Bronchial epithelial cell (primary cell): ENCODE results near the gene RNASE8. TPM values are rescaled to one million over a fixed set of nuclear protein-coding genes. Genes with fewer than 3 reads are reported as not detected.

Experiments
- DNase-seq: peaks from one replicate; pipeline ENCODE4 v3.0.0-alpha.2; 2010; ENCODE audit warnings: low read depth
- FAIRE-seq: peaks from 2 replicates; lab custom pipeline; 2011; peaks lifted over from hg19 to GRCh38; lab: Jason Lieb, UNC
- H3K27me3 ChIP-seq: 2 replicates; pipeline ENCODE4 v1.5.1; 2011; ENCODE audit warnings: low read length; ENCODE audit not compliant: control insufficient read depth, insufficient read depth
- H3K36me3 ChIP-seq: 2 replicates; pipeline ENCODE4 v1.5.1; 2011; ENCODE audit warnings: low read length; ENCODE audit not compliant: control insufficient read depth, insufficient read depth
- H3K4me3 ChIP-seq: 2 replicates; pipeline ENCODE4 v1.5.1; 2011; ENCODE audit warnings: mild to moderate bottlenecking, low read depth, low read length, control low read depth
- total RNA-seq: library from RNA; depleted of rRNA; stranded (reverse); fragments of >200 nt; gene quantifications from 2 replicates; pipeline ENCODE4 v1.2.1, GENCODE V29; 2014
- TF ChIP-seq, protein P1 (sequence below): IDR thresholded peaks from 2 replicates; pipeline ENCODE4 v1.5.1; 2011; ENCODE audit warnings: mild to moderate bottlenecking, moderate library complexity, low read length, control low read depth, inconsistent platforms; ENCODE audit not compliant: insufficient read depth, severe bottlenecking

The RNASE8 gene
- total RNA-seq, 1 donor from 2014 or later = not detected

DNA sequence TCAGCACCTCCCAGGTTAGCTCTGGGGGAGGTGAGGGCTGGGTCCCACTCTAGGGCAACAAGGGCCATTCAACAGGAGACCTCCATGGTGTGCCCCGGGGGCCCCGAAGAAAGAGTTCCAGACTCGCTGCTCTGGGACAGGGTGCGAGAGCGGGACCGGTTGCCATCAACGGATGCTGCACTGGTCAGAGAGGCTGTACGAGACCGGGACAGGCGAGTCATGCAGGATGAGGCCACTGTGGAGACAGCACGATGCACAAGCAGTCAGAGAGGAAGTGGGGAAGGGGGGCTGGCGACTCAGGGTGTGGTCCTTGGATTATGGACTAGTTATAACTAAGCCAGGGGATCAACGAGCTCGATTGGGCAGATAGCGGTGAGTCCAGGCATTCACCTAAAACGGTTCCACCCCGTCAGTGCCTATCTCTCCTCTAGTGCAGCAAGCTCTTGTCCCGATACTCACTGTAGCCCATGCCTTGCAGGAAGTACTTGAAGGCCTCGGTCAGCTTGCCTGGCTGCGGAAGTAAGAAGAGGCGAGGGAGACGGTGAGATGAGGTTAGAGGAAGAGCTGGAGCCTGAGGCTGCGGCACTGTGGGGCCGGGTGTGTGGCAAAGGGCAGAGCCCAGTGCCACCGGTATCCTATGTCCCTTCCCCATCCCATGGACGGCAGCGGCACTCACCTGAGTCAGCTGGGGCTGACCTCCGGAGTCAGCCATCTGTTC, 39.9 kb upstream of the RNASE8 start:
- DNase-seq (no peak), FAIRE-seq (no peak)
- TF ChIP-seq, protein P1, sequence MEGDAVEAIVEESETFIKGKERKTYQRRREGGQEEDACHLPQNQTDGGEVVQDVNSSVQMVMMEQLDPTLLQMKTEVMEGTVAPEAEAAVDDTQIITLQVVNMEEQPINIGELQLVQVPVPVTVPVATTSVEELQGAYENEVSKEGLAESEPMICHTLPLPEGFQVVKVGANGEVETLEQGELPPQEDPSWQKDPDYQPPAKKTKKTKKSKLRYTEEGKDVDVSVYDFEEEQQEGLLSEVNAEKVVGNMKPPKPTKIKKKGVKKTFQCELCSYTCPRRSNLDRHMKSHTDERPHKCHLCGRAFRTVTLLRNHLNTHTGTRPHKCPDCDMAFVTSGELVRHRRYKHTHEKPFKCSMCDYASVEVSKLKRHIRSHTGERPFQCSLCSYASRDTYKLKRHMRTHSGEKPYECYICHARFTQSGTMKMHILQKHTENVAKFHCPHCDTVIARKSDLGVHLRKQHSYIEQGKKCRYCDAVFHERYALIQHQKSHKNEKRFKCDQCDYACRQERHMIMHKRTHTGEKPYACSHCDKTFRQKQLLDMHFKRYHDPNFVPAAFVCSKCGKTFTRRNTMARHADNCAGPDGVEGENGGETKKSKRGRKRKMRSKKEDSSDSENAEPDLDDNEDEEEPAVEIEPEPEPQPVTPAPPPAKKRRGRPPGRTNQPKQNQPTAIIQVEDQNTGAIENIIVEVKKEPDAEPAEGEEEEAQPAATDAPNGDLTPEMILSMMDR = no peak
- Histone ChIP-seq H3K27me3 (peaks cover 1% of the 10 kb centered on the region), H3K36me3 (no peaks in the 10 kb centered on the region), H3K4me3 (no peak overlapping the region)

DNA sequence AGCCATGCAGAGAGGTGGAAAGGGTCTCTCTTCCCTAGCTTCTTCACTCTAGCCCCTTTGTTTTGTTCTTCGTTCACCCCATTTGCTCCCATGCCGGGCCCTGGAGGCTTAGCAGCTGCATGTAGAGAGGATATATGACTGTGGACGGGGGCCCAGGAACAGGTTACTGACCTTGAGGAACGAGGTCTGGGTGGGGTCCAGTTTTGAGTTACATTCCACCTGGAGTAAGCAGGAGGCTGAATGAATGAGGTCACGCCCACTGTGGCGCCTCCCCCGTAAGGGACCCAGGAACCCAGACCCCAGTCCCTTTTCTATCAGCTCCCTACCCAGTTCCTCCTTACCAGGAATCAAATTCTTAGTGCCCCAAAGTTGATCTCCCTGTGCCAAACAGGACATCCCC, 39.3 kb upstream of the RNASE8 start:
- Histone ChIP-seq H3K27me3 (peaks cover 7% of the 10 kb centered on the region), H3K4me3 (no peak overlapping the region), H3K36me3 (no peaks in the 10 kb centered on the region)
- DNase-seq (no peak), FAIRE-seq (no peak)
- TF ChIP-seq, protein P1 = no peak

DNA sequence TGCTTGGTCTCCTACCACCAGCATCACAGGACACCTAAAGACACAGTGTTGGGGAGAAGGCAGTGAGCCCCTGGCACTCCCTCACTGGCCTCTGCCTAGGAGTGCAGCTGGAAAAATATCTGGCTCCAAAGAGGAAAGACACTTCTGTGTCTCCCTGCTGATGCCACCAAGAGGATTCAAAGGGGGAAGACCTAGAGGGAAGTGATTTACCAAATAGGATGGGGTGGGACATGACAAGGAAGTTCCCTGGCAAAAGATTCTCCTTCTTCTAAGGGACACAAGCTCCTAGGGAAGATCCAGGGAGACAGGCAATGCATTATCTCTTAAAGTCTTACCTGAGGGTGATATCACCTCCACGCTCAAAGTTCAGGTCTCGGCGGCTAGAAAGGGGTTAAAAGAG, 38.8 kb upstream of the RNASE8 start:
- H3K4me3 ChIP-seq = no peak overlapping the region
- TF ChIP-seq, protein P1 = no peak
- no peaks in the 10 kb centered on the region for H3K36me3 ChIP-seq
- DNase-seq (no peak), FAIRE-seq (no peak)
- H3K27me3 ChIP-seq = peaks cover 11% of the 10 kb centered on the region

DNA sequence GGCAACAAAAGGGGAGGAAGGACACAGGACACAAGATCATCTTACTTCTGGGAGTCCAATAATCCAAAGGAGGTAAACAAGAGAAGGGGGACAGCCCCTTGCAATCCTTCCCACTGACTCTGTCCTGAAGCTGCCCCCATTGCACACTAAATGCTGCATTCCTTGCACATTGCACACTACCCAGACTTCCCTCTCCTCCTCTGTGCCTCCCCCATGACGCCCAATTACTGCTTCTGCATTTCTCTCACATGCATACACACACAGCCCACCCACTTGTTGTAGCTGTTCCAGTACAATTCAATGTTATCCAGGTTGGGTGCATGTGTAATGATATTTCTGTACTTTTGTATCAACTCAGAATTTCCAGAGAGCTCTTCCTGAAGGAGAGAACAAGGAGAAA, 38.3 kb upstream of the RNASE8 start:
- DNase-seq (no peak), FAIRE-seq (no peak)
- H3K27me3 ChIP-seq = peaks cover 17% of the 10 kb centered on the region
- no peak overlapping the region for H3K4me3 ChIP-seq
- TF ChIP-seq, protein P1 = no peak
- no peaks in the 10 kb centered on the region for H3K36me3 ChIP-seq

DNA sequence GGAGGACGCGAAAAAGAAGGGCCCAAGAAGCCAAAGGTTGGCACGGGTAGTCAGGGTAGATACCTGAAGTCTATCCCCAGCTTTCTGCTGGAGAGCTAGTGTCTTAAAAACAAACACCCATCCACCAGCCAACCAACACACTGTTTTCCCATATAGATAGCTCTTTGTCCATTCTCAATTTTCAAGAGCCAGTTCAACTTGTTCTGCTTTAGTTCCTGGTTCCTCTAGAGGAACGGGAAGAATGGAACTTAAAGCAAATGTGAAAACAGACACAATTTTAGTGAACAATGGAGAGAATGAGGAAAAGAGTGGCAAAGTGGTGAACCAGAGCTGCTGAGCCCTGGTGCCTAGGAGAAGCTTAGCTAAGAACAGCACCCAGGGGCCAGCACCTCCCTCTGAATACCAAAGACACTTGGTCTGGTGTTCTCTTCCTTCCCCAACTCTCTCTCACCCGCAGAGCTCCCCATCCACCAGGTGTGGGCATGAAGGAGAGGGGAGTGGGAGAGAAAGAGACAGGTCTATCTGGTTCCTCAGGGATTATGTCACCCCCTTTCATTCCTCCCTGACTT, 36.6 kb upstream of the RNASE8 start:
- FAIRE-seq (no peak), DNase-seq (no peak)
- Histone ChIP-seq H3K4me3 (no peak overlapping the region), H3K27me3 (peaks cover 18% of the 10 kb centered on the region), H3K36me3 (no peaks in the 10 kb centered on the region)
- TF ChIP-seq, protein P1 = no peak

DNA sequence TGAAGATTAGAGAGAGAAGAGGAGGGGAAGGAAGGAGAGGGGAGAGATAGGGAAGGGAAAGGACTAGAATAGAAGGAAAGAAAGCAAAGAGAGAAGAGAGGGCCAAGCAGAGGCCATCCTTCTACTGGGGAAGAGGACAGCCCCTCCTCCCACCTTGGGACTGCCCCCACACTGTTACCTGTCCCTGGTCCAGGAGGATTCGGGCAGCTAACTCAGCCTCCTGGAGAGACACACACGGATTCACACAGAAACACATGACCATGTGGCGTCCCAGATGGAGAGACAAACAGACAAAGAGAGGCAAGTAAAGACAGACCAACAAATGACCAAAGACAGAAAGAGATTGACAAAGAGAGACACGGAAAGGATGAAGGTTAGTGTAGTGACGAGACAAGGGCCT, 34.9 kb upstream of the RNASE8 start:
- TF ChIP-seq, protein P1 = no peak
- FAIRE-seq = no peak

More for the DNA sequence above, 34.9 kb upstream of the RNASE8 start:
- H3K27me3 ChIP-seq = peaks cover 18% of the 10 kb centered on the region
- no peaks in the 10 kb centered on the region for H3K36me3 ChIP-seq
- no peak for DNase-seq
- no peak overlapping the region for H3K4me3 ChIP-seq
